Melanocyte of skin (primary cell): ENCODE data around the gene CAND2. TPM values are rescaled to one million over a fixed set of nuclear protein-coding genes. Genes with fewer than 3 reads are reported as not detected.

ENCODE experiments used
- small RNA-seq, 2 donors: library from RNA; depleted of rRNA; stranded (forward); fragments of <200 nt; gene quantifications; one replicate each; pipeline ENCODE3, GENCODE V24; 2012
- total RNA-seq, 2 donors: library from RNA; depleted of rRNA; stranded (reverse); fragments of >200 nt; gene quantifications; 2 replicates each; pipeline ENCODE4 v1.2.3, GENCODE V29; 2012

The CAND2 gene
- total RNA-seq: 1 to 10 TPM in 1 of 2 donors, under 1 TPM in 1; 0.67 to 1.7 TPM

DNA sequence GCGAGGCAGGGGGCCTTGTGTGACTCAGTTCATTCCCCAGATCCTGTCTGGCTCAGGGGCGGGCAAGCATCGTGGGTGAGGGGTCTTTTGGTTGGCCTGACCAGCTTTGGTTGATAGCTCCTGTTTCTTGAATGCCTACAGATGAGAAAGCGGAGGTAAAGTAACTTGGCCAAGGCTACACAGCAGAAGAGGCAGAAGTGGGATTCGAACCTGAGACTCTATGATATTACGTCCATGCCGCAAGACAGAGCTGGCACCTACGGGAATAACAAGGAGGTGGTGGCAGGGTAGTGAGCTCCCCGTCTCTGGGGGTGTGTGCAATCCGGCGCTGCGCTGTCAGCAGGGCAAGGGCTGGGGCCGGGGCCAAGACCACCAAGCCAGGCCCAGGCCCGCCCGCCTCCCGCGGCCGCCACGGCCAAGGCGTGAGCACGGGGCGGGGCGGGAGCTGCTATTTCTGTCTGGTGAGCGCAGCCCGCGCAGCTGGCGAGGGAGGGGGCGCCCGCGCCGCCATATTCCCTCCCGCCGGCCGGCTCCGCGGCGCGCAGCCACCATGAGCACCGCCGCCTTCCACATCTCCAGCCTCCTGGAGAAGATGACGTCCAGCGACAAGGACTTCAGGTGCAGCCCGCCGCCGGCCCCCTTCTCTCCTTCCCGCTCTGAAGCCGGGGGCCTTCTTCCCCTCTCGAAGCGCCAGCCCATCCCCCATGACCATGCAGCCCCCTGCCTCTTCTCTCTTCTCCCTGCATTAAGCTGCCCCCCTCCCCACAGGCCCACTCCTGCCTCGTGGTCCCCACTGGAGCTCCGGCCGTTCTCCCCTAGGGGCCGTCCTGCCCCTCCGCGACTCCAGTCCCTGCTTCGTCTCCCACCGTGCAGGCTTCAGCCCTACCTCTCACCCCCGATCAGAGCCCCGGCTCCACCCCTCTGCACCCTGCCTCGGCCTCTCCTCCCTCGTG, at the start of gene CAND2:
CAND2 (plus strand) TSS at position 510 of the 953 bp plus-strand sequence; CDS start at position 551, 41 bp downstream.

DNA sequence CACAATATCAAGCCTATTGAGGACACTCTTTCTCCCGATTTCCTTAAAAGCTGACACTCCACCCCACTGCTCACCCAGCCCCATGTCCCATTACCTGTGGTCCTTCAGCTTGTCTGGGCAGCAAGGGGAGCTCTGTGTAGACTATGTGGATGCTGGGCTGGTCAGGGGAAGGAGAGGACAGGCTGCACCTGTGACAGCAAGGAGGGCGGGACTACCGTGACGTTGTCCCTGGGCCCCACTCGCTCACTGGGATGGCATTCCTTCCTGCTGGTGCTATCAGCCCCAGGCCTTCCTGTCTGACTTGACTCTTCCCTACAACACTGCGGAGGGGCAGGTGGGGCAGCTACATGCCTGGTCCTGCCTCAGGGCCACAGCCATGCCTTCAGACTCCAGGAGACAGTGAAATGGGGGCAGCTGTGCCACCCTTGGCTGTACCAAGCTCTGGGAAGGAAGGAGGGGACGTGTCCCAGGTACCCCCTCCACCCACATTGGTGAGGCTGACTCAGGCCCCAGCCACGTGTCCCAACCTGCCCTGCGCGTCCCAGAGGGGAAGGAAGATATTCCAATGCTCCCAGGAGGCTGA, 37.3 kb upstream of the CAND2 start, which contains the start of gene TMEM40:
TMEM40 (minus strand) TSS at position 163 of the 583 bp plus-strand sequence. CDS start 9,427 bp downstream, outside the sequence.

DNA sequence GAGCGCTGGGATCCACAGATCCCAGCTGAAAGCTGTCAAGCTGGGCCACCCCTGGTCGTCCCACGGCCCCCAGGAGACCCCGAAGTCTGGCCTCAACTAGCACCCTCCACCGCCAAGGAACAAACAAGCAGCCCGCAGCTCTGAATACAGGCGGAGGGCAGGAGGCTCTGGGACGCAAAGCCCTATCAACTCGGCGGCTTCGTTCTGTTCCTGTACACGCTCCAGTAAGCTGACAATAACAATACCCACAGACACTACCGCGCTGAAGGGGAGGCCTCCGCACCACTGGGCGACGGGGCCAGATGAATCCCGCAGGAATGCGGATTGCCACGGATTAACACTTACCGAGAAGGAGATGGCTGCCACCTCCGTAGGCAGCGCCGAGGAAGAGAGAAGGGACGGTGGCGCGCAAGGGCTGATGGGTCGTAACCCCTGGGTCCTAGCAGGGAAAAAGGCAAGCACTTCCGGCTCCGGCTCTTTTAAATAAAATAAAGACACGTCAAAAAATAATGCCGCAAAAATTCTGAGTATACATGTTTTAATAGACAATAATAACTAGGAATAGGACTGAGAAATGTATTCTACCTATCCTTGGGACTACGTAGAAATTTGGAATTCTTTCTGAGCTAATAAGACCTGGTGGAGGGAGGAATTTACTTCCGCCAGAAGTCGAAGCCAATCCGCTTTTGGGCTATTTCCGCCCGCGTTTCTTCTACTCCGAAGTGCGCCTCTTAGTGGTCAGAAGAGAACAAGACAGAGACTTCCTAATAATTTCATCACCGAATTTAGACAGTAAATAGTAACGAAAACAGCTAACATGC, 44.9 kb downstream of the CAND2 start, which contains the start of gene RPL32:
RPL32 (minus strand) TSS at position 417 of the 821 bp plus-strand sequence. CDS start 1,328 bp downstream, outside the sequence.

Small RNAs within 50 kb of the gene (small RNA-seq; reads per million reads assigned to genes)
- 0 reads per million in 2 donors for gene AC034198.1

Other genes starting within 250 kb of the CAND2 start
- 10 to 100 TPM; 24.8 to 32.0 TPM for gene MKRN2, start 239.6 kb upstream of the CAND2 start, total RNA-seq
- 10 to 100 TPM; 61.9 to 96.6 TPM for gene RAF1, start 132.6 kb upstream of the CAND2 start, total RNA-seq
- gene TMEM40, start 37.4 kb upstream of the CAND2 start, total RNA-seq: not detected
- gene RPL32, start 44.9 kb downstream of the CAND2 start, total RNA-seq: 1,000 to 10,000 TPM in 1 of 2 donors, 100 to 1,000 TPM in 1; 481 to 1,093 TPM